ENCODE measurements around the gene MGAT1. TPM values are rescaled to one million over a fixed set of nuclear protein-coding genes. Genes with fewer than 3 reads are reported as not detected.
A peak's percentile ranks its signal among the peaks of the same experiment; 100 is the strongest.

Gene MGAT1
- total RNA-seq, 1 experiment from 2014 or later = 72.7 TPM

GRCh38 chr5:180787711-180788431 is 14.7 kb downstream of the MGAT1 start:
- Histone ChIP-seq H2BK5ac (ENCODE audit: insufficient read length, low read length) (no peak overlapping the region), H4K8ac (replicated peaks; ENCODE audit: insufficient read length, low read depth, low read length) (no peak overlapping the region), H3K23me2 (ENCODE audit: insufficient read length, low read depth, low read length, poor library complexity, severe bottlenecking) (no peaks in the 10 kb centered on the region), H3K56ac (ENCODE audit: insufficient read length, low read depth, low read length) (no peak overlapping the region), H3K9me3 (ENCODE audit: control insufficient read depth, low read depth, low read length) (no peaks in the 10 kb centered on the region), H3K79me2 (ENCODE audit: insufficient read depth, low read length) (no peaks in the 10 kb centered on the region; the same call in 1 of the 2 replicates), H4K91ac (ENCODE audit: insufficient read length, low read depth, low read length) (no peak overlapping the region), H4K20me1 (ENCODE audit: control insufficient read depth, insufficient read depth, insufficient read length) (no peaks in the 10 kb centered on the region), H4K5ac (ENCODE audit: insufficient read length, low read depth, low read length) (no peak overlapping the region), H3K27ac (ENCODE audit: insufficient read length, low read depth, low read length) (no peak overlapping the region), H3K9ac (ENCODE audit: extremely low read depth, insufficient read length, low read length) (no peak overlapping the region), H2BK120ac (ENCODE audit: low read depth, low read length, poor library complexity, severe bottlenecking) (no peak overlapping the region), H3K79me1 (ENCODE audit: insufficient read depth, low read depth, low read length, poor library complexity, severe bottlenecking) (peaks cover under 1% of the 10 kb centered on the region), H3K4me1 (ENCODE audit: insufficient read depth, low read length) (peaks cover 12% of the 10 kb centered on the region; the same call in 1 of the 2 replicates), H2AK5ac (ENCODE audit: insufficient read length, low read length) (no peak overlapping the region), H3K14ac (ENCODE audit: insufficient read depth, low read length) (no peak overlapping the region), H3T11ph (ENCODE audit: low read length) (no peak overlapping the region), H3K23ac (ENCODE audit: insufficient read length, low read depth, low read length) (no peak overlapping the region), H2AFZ (ENCODE audit: low read length) (no peak overlapping the region), H2BK12ac (ENCODE audit: insufficient read length, low read depth, low read length) (no peak overlapping the region), H2BK20ac (ENCODE audit: low read depth, low read length, poor library complexity, severe bottlenecking) (no peak overlapping the region), H3K18ac (ENCODE audit: insufficient read length, low read depth, low read length) (no peak overlapping the region), H3K27me3 (ENCODE audit: insufficient read depth, low read length) (no peaks in the 10 kb centered on the region), H2BK15ac (ENCODE audit: low read depth, low read length) (no peak overlapping the region), H3K4me2 (ENCODE audit: insufficient read depth, insufficient read length, low read length) (no peak overlapping the region), H3K4ac (ENCODE audit: low read depth, low read length) (no peak overlapping the region)
- Mint-ChIP-seq H3K27ac (peak overlapping the region; percentile 68 to 90 (median 73)), H3K27me3 (ENCODE audit: low read depth) (no peaks in the 10 kb centered on the region), H3K4me3 (no peak overlapping the region), H3K9me3 (no peaks in the 10 kb centered on the region; a peak in 1 of 5 replicates), H3K4me1 (peaks cover 46 to 52% of the 10 kb centered on the region in 2 experiments), H3K36me3 (ENCODE audit: insufficient read depth in 1 of 3, low read depth in 3 of 3) (peaks cover 11 to 32% (median 29%) of the 10 kb centered on the region in 3 experiments; a peak in 6 of 7 replicates)
- TF ChIP-seq, protein P1, sequence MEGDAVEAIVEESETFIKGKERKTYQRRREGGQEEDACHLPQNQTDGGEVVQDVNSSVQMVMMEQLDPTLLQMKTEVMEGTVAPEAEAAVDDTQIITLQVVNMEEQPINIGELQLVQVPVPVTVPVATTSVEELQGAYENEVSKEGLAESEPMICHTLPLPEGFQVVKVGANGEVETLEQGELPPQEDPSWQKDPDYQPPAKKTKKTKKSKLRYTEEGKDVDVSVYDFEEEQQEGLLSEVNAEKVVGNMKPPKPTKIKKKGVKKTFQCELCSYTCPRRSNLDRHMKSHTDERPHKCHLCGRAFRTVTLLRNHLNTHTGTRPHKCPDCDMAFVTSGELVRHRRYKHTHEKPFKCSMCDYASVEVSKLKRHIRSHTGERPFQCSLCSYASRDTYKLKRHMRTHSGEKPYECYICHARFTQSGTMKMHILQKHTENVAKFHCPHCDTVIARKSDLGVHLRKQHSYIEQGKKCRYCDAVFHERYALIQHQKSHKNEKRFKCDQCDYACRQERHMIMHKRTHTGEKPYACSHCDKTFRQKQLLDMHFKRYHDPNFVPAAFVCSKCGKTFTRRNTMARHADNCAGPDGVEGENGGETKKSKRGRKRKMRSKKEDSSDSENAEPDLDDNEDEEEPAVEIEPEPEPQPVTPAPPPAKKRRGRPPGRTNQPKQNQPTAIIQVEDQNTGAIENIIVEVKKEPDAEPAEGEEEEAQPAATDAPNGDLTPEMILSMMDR (conservative IDR thresholded peaks at IDR 0.05) = no peak
- DNase-seq = peak; percentile 66
- no CpG with 5 or more reads among the region's 20 CpGs for WGBS (ENCODE audit: extremely low coverage, insufficient read length, low lambda C conversion rate)
